Activated naive CD4-positive, alpha-beta T cell treated with Interleukin-2 at 50 U/mL for 16 hours (primary cell): Measurements from ENCODE around the gene GNAO1.

ENCODE experiments used
- DNase-seq: peaks from one replicate; pipeline ENCODE4 v3.0.0-alpha.2; 2020

Gene GNAO1

DNA sequence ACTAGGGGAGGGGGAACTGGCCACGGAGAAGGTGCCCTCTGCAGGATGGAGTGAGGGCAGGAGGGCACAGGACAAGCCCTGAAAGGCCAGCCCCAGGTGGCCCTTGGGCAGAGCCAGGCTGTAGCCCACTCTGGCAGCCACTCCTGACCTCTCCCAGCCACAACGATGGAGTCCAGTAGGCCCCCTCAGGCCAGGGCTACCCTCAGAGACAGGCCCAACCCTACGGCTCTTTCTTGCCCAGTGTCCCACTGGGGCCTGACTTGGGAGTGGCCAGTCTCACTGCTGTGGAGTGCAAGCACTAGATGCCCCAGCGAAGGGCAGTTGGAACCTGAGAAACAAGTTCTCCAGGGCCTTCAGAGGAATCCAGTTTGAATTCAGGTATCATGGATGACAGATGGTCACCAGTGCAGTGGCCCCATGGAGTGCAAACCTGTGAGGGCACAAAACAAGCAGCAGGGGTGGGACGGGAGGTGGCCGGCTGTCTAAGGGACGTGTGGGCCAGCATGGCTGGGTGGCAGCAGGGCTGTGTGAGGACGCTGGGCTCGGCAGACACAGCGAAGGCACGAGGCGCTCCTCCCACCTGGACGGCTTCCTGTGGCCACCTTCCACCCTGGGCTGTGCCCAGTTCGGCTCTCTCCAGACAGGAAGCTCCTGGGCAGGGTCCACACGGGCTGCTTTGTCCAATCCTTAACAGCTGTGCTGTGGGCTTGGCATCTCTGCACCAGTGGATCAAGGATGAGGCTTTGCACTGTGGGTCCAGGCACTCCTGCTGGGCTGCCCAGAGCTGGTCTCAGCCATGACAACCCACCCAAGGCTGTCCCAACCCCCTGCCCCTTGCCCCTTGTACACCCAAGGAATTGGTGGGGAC, 162.0 kb downstream of the GNAO1 start:
- DNase-seq = no peak

DNA sequence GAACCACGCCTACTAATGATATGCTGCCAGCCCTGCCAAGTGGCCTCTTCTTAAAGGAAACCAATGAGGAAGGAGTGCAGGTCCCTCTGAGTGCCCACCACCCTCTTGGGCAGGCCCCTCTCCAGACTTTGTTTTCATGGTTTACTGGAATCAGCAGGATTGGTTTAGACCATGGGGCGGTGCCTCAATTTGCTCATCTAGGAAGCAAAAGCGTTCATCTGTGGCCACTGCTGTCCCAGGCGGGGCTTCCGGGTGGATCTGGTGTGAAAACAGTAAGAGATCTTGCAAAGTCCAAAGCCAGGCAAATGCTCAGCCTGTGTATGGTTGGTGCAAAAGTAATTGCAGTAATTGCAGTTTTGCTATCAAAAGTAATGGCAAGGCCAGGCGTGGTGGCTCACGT, 162.7 kb downstream of the GNAO1 start:
- no peak for DNase-seq

- DNase-seq = no peak
Observed at GRCh38 chr16:56354746-56355145, 163.5 kb downstream of the GNAO1 start.

- DNase-seq = no peak
Observed at GRCh38 chr16:56355221-56355620, 163.9 kb downstream of the GNAO1 start.

GRCh38 chr16:56355786-56356275, 164.5 kb downstream of the GNAO1 start:
- no peak for DNase-seq

DNA sequence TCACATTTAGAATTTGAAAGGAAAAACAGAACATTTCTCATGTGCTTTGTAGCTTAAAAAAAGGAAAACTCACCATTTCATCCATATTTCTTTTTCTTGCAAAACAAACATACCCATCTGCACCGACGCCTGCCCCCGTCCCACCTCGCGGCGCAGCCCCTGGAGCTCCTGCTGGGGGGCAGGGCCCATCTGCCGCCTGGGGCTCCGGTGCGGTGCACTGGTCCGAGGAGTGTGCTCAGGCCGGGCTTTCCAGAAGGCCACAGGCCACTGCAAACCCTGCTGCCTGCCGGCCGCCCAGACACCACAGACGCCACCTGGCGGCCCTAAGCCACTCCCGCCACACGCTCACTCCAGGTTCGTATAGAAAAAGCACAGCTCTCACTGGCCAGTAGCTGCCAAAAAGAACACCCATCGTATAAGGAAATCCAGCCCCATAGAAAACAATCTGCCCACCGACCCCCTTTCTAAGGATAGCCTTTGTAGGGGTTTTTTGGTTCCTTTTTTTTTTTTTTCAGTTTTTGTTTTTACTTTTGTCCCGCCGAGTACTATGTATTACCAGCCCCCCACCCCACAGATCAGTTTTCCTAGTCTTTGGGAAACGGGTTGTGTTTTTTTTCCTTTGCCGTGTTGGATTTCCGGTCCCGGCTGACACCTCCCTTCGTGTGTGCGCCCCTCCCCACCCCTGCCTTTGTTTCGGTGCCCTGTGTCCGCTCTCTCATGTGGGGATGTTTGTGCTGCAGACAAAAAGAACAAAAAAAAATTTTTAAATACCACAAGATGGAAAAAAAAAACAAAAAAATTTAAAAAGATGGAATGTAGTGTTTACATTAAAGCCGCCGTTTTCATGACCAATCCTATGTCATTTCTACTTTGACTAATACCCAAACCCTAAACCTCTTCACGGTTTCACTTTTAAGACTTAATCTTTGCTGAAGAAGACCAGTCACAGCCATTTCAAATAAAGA, 165.3 kb downstream of the GNAO1 start:
- DNase-seq = peak; percentile 63

GRCh38 chr16:56357241-56357764, 166.0 kb downstream of the GNAO1 start:
- no peak for DNase-seq

- DNase-seq = no peak
Observed at GRCh38 chr16:56357765-56358322, 166.6 kb downstream of the GNAO1 start.

- DNase-seq = peak; percentile 0
Observed at GRCh38 chr16:56360117-56361008, 169.1 kb downstream of the GNAO1 start.

DNA sequence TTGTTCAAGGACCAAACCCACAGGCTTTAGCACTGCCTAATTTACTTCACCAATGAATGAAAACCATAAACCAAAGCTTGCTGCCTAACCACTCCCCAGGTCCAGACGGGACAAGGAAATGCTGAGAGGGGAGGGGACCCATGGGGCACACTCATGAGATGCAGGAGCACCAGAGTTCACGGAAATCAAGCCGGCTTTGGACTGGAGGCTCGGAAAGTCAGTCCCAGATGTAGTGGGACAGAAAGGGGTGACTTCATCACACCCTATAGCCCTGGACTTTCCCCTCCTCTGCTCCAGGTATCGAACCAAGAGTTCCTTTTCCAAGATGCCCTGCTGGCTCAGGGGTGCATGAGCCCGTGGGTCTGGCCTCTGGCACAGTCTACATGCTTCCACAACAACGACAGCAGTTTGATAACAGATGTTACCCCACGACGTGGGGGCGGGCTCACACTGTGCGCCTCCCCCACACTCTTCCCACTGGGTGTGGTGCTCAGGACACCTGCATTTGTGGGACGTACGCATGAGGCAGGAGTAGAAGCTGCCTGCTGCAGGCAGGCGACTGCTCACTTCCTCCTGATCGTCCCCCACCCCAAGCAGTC, 170.9 kb downstream of the GNAO1 start:
- DNase-seq = no peak

- DNase-seq = no peak
Observed at GRCh38 chr16:56362706-56363105, 171.4 kb downstream of the GNAO1 start.

DNA sequence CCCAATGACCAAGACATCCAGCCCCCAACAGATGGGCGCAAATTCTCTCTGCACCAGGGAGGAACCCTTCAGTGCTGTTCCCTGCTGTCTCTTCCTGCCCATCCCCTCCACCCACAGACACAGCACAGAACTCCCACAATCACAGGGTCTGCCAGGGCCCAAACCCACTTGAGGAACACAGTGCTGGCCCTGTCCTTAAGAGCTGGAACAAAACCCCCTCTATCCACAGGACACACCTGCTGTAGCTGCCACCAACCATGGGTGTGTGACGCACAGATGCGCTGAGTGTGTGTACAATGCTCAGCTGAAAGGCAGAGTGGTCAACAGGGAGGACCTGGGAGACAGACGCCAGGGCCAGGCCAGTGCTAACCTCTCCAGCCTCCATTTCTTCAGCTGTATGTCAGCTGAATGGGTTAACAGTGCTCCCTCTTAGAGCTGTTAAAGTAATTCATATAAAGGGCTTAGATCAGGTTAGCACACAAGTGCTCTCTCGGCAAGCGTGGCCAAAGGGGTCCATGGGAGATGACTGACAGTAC, 172.0 kb downstream of the GNAO1 start:
- DNase-seq = no peak

DNA sequence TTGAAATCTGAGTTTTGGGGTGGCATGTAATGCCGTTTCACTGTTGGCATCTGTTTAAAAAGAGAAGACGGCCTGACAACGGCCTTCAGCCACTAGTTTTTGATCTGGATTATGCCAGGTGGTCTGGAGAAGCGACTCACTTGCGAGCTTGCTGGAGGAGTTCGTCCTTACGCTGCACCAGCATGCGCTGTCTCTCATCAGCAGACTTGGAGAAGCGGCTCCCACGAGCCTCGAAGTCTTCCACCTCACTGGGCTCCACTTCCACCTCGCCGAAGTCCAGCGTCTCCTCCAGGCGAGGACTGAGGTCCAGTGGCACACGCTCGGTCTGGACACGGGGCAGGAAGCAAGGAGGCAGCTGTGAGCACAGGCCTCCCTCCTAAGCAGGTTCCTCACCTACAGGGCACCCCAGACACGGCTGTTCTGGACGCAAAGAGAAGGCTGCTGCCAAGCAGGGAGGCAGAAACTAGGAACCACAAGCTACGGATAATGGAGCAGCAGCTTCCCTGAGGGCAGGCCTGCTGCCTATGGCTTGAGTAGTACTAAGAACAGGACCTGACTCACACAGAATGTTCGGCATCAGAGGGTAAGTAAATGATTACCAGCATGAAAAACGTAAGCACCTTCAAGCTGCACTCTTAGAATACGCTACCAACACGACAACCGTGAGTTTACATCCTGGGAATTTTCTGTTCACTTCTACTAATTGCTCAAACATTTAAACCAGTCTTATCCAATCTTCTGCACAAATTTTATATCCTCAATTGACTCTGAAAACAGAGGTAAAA, 172.7 kb downstream of the GNAO1 start:
- no peak for DNase-seq

DNA sequence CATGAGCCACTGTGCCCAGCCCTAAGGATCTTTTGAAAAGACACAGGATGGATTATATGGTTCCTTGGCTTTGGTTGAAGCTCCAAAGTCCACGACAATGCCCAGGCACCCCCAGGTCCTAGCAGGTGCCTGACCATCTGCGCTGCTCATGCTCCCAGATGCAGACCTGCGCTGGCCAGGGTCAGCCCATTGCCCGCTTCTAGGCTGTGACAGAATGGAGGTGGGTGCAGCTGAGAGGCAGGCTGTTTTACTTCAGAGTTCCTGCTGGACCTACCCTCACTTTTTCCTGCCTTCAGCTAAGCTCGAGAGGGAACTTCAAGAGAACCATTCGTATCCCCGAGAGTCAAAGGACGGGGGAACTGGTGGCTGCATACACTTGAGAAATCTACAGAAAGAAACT, 173.6 kb downstream of the GNAO1 start:
- DNase-seq = no peak

DNA sequence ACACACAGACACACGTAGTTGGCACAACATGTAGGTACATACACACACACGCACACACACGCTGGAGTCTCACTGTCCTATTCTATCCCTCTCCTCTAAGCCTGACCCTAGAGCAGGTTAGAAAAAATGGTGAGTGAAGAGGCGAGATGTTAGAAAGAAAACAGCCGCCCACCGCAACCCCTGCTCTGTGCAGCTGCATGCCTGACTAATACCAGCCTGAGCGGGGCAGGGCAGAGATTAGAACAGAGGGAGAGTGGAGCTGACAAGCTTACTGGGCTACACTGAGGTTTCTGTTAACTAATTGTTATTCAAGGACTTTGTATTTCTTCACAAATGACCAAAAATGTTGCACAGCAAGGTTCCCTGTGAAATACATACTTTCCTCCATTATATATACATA, 174.3 kb downstream of the GNAO1 start:
- DNase-seq = no peak

DNA sequence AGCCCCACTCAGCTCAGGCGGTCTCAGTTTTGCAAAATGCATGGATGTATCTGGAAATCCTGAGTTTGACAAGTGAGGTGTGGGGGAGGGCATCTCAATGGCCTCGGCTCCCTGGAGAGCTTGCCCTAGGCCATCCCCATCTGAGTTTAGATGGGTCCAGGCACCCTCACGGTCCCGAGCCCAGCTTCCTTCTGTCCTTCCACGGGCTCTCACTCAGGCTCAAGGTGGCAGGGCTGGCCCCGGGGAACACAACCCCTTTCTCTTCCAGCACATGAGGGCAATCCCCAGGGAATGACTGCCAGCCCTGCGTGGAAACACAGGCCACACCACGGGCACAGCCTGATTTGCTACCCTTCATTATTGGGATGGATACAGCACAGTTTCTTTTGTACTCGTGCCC, 175.7 kb downstream of the GNAO1 start:
- no peak for DNase-seq

- DNase-seq = no peak
Observed at GRCh38 chr16:56367764-56368163, 176.5 kb downstream of the GNAO1 start.

- DNase-seq = no peak
Observed at GRCh38 chr16:56368545-56368944, 177.3 kb downstream of the GNAO1 start.

GRCh38 chr16:56369202-56369601, 177.9 kb downstream of the GNAO1 start:
- no peak for DNase-seq

DNA sequence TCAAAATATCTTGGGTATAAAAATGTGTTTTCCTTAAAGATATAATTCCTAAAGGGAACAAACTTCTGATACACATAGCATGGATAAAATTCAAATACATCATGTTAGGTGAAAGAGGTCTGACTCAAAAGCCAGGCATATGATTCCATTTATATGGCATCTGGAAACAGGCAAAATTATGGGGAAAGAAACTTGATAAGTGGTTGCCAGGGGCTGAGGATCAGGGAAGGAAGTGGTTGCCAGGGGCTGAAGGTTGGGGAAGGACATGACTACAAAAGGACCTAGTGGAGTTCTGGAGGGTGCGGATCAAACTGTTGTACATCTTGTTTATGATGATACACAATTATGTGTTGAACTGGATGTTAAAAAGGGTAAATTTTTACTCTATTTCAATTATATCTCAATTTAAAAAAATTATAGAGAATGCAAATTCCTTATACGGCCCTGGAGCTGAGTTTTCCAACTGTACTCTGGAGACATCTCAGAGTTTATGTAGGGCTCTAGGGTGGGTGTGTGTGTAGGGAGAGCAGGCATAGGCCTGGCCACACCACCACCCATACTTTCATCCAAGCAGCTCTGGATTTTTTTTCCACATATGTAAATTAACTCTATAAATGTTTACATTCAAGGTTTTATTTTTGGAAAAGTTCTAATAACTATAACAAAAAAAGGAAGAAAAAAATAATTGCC, 179.0 kb downstream of the GNAO1 start:
- DNase-seq = no peak
